Activated CD4-positive, alpha-beta T cell treated with anti-CD3 and anti-CD28 coated beads, Interleukin-2, amount 50 U/mL, for 16 hours (primary cell): ENCODE data around the gene USP47.

Experiments used
- DNase-seq: peaks from one replicate; pipeline ENCODE4 v3.0.0-alpha.2; 2020

The USP47 gene

DNA sequence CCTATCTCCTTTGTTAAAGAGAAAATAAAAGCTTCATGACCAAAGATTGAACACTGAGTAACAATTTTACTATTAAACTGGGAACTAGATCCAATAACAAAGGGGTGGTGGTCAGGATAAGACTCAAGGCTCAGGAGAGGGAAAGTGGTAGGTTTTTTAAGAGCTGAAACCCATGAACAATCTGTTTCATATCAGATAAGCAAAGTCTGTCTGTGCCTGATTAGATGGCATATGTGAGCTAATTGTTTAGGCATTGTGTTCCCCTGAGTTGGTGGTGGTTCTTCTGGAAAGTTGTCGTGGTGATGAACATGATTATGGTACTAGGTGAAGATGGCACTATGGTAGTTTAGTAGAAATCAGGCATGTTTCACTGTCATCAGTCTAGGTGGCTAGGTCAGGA, 24.4 kb downstream of the USP47 start:
- no peak for DNase-seq

DNA sequence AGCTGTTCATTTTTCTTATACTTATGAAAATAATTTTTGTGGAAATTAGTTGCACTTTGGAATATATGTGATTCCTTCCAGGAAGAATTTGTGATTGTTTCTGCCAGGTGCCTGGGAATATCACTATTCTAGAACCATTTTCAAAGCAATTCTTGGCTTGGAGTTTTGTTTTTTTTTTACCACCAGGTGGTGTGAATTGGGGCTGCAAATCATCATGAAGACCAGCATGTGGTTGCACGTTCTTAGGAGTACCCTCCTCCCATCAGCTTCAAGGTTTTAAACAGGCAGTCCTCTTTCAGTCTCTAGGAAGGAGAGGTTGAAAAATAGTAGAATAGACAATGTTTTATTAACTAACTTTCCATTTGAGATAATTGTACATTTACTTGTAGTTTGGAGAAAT, 25.9 kb downstream of the USP47 start:
- DNase-seq, result no peak

DNA sequence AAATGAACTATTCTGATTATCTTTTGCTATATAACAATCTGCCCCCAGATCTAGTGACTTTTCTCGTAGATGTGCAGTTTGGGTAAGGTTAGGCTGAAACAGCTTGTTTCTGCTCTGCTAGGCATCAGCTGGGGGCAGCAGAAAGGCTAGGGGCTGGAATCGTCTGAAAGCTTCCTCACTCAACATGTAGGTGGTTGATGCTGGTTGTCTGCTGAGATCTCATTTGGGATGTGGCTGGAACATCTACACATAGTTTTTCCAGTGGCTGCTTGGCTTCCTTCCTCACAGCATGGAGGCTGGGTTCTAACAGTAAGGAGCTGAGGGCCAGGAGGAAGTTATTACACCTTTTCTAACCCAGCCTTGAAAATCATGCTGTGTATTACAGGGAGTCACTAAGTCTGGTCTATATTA, 30.2 kb downstream of the USP47 start:
- no peak for DNase-seq

DNA sequence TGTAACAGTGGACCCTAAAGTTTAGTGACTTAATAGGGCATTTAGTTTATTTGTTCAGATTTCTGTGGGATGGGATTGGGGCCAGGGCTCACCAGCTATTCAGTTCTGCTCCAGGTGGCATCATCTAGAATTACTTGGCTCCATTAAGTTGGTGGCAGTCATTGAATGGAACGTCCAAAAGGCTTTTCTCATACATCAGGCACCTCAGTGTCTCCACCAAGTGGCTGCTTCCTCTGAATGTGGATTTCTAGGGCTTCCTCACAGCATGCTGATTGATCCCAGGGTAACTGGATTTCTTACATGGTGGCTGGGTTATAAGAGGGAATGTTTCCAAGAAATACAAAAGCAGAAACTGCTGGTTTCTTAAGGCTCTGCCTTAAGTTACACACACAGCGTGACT, 34.7 kb downstream of the USP47 start:
- DNase-seq, result no peak

DNA sequence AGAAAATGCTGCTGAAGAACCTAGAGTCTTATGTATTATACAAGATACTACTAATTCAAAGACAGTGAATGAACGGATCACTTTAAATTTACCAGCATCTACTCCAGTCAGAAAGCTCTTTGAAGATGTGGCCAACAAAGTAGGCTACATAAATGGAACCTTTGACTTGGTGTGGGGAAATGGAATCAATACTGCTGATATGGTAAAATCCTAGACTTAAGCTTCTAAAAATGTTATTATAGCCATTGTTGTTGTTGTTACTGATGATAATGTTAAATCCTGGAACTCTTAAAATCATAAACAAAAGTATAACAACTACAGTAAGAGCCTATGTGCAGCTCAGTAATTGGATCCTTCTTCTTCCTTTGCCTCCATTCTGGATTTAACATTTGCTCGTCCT, 38.4 kb downstream of the USP47 start:
- DNase-seq, result no peak

DNA sequence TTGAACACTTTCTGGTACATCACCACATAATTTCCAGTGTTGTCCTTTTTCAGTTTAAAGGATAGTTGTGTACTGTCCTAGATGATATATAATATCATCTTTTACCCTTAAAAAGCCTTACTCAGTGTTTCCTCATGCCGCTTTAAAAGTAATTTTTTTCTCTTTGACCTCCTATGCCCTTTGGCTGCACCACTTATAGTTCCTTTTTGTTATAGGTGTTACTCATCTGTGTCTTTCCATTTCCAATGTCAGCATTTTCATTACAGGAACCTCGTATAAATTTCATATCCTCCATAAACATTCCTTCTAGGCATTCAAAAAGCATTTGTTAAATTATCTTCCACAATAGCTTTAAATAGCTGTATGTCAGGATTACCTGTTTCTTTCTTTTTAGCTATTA, 40.8 kb downstream of the USP47 start:
- DNase-seq, result no peak

DNA sequence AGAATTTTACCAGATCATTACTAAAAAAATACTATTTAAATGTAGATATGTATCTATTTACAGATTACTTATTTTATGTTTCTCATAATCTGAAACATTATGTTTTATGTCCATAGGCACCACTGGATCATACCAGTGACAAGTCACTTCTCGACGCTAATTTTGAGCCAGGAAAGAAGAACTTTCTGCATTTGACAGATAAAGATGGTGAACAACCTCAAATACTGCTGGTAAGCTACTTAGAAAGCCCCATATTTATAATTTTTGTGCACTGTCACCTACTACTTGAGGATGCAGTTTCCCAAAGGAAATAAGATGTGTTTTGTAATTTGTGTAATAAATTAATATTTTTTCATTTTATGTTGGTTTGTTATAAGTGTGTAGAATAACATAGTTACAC, 42.6 kb downstream of the USP47 start:
- no peak for DNase-seq

DNA sequence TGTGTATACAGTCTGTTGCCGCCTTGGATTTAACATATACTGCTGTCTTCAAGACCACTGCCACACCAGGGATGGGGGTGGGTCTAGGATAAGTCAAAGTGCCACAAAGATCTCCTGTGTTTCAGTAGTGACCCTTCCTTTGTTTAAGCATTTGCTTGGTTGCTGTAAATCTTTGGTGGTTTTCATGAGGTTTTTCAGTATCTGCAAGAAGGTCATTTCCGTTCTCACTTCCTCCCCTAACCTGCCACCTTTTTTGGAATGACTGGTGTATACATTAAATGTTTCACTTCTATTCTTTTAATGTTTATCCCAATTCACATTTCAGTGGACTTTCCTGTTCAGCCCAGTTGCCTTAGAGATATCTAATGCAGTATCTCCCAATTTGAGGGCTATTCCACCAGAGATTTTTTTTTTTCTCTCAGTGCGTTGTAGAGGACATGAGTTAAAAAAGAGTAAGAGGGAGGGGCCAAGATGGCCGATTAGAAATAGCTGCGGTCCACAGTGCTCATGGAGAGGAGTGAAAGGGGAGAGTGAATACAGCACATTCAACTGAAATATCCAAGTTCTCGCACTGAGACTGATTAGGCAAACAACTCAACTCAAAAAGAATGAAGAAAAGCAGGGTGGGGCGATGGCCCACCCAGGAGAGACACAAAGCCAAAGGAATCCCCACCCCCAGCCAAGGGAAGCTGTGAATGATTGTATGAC, 43.2 kb downstream of the USP47 start:
- peak; percentile 46 for DNase-seq

DNA sequence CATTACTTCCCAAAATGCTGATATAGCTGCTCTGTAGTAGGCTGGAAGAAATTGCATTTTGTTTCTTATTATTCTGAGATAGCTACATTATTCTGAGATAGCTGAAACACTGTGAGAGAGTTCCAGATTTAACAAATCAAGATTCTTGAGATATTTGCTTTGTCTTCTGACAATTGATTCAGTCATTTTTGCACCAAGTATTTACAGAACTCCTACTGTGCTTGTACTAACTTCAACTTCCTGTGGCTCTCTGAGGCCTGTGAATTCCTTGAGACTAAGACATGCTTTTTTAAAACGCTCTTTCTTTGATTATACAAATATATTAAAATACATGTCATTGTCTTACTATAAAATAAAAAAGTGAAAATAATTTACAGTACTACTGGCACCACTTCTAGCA, 52.7 kb downstream of the USP47 start:
- no peak for DNase-seq

DNA sequence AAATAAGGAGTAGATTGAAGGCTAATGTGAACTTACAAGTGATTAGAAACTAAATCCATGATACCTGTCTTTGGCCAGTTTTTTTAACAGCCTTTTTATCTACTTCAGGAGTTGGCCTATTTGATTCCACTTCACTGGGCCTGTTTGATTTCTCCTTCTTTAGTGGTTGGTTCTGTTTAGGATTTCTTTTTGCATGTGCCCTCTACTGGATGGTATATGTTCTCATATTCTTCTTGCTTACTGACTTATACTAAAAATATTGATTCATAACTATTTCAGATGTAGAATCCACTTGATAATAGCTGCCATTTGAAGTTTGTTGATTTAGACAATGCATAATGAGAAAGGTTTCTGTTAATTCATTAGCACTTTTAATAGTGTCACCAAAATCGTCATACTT, 53.9 kb downstream of the USP47 start:
- DNase-seq, result no peak

DNA sequence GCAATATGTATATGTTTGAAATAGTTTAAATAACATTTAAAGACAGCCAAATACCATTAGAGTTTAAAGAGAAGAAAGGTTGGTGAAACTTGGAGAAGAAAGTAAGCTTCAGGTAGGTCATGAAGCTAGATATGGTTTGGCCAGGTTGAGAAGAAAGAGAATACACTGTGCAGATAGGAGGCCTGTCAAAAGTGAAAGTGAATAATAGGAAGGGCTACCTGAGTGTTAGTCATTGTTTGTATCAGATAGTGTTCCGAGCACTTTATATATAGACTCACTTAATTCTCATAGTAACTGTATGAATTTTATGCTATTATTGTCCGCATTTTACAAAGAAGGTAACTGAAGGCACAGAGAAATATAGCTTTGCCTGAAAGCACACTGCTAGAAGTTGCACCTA, 56.9 kb downstream of the USP47 start:
- no peak for DNase-seq

DNA sequence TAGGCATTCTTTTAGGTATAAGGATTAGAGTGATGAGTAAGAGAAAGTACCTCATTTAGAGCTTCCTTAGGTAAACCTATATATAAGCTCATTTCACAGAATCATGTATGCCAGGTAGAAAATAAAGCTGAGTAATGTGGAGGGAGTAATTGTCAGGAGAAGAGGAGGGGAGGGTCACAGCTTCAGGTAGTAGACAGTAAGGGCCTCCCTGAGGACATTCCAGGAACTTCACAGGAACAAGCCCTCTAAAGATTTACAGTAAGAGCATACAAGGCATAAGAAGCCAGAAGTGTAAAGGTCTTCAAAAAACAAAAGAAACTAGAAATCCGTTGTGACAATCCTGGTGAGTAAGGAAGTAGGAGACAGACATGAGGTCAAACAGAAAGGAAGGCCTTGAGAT, 57.6 kb downstream of the USP47 start:
- no peak for DNase-seq

DNA sequence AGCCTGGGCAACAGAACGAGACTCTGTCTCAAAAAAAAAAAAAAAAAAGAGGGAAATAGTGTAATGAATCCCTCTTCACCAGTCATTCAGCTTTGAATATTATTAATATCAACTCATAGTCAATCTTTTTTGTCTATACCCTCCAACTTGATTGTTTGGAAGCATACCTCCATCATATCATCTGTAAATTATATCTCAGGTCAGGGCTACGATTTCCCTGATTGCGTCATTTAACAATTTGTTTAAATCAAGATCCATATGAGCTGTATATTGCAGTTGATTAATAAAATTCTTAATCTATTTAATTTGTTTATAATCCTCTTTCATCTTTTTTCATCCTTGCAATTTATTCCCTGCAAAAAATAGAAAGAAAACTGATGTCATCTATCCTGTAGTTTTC, 60.2 kb downstream of the USP47 start:
- no peak for DNase-seq

DNA sequence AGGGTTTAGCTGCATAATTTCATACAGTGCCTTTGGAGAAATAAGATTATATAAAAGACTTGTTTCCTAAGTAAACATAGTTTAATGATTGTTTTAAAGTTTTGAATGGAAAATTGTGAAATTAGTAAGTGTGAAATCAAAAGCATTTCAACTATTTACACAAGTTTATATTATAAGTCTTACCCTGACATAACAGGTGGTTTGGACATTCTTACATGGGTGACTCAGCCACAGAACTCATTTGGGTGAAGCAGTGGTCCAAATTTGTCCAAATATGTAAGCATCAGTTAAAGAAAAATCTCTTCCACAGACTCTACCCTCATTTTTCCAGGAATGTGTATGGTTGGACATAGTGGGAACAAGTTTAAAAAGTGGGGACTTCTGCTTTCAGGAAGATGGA, 68.0 kb downstream of the USP47 start:
- no peak for DNase-seq

DNA sequence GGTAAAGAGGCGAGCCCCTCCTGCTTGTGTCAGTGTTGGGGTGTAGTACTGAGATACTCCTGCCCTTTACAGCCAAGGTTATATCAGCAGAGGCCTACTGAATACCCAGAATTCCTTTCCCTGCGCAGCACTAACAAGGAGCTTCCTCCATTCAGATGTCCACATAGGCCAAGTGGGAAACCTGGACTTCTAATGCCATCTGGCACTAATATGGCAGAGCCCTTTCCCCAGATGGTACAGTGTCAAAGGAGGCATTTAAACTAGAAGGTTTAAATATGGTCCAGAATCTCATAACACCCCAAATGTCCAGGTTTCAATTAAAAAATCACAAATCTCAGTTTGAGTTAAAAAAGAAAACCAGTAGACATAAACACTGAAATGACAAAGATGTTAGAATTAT, 68.8 kb downstream of the USP47 start:
- DNase-seq, result no peak

DNA sequence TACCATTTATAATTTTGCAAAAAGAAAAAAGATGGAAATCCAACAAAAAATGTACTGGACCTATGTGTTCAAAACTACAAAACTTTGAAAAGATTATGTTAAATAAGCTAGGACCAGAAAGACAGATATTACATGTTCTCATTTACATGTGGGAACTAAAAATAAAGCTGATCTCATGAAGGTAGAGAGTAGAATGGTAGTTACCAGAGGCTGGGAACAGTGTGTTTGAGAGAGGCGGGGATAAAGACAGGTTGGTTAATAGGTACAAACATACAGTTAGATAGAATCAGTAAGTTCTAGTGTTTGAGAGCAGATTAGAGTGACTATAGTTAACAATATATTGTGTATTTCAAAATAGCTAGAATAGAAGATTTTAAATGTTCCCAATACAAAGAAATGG, 71.6 kb downstream of the USP47 start:
- DNase-seq, result no peak

DNA sequence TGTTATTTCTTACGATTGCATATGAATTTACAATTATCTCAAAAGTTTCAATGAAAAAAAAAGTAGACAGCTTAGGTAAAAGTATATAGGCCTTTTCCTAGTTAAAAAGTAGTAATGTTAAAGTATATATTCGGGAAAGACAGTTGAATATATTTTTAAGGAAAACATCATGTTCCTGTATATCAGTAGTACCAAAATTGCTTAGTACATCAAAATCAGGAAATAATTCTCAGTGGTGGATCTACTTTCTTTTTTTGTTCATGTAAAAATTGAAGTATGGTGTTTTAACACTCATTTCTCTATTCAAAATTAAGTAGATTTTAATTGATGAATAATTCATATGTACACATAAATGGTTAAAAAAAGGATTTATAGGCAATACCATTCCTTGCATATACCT, 73.9 kb downstream of the USP47 start:
- no peak for DNase-seq

DNA sequence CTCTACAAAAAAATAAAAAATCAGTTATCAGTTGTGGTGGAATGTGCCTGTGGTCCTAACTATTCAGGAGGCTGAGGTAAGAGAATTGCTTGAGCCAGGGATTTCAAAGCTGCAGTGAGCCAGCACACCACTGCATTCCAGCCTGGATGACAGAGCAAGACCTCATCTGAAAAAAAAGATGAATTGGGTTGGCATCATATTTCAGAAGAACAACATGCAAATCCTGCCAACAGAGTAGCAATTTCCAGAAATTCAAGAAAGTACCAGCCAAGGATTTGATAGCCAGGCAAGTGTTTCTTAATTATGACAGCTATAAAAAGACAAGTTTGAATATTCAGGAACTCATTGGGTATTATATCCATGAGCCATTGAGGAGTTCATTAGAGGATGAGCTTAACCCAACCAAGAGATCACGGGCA, 75.2 kb downstream of the USP47 start:
- no peak for DNase-seq

DNA sequence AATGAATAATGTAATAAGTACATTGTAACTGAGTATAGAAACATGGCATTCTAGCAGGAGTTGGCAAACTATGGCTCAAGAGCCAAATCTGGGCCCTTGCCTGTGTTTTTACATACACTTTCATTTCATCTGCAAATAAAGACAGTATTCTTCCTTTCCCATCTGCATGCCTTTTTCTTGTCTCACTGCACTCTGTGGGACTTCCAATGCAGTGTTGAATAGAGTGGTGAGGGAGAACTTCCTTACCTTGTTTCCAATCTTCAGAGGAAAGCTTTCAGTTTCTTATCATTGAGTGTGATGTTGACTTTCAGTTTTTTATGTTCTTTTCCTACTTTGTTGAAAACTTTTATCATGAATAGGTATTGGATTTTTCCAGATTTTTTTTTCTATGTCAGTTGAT, 82.1 kb downstream of the USP47 start:
- DNase-seq, result no peak

DNA sequence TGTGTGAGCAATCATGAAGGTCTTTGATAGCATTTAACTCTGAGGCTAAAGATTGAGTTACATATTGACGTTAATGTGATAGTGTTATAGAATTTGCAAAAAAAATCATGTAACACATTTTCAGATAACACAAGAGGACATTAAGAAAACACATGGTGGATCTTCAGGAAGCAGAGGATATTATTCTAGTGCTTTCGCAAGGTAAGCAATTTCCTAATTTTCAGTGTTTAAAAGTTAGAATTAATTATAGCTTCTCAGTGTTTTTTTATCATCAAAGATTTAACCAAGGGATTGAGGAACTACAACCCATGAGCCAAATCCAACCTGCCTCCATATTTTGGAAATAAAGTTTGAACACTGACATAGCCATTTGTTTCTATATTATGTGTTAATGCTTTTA, 88.1 kb downstream of the USP47 start:
- DNase-seq, result no peak

DNA sequence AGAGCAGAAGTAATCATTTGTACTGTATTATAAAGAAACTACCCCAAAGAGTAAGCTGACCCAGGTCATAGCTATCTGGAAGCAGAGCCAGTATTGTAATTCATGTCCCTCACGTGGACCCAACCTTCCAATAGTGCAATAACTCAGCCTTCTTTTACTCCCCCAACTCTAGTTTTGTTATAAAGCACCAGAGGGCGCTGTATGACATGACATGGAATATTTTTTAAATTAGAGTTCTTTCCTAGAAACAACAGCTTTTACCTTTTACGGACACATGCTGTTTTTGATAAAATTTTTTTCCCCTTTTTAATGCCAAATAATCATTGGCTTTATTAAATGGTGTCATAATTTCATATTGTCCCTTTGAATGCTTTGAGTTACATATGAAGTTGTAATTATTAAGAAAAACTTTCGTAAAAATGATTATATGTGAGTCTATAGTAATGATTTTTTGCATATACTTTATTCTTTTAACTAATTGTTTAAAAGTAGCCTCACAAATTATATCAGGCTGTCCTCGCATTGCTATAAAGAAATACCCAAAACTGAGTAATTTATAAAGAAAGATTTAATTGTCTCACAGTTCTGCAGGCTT, 89.8 kb downstream of the USP47 start:
- DNase-seq, result peak; percentile 37

DNA sequence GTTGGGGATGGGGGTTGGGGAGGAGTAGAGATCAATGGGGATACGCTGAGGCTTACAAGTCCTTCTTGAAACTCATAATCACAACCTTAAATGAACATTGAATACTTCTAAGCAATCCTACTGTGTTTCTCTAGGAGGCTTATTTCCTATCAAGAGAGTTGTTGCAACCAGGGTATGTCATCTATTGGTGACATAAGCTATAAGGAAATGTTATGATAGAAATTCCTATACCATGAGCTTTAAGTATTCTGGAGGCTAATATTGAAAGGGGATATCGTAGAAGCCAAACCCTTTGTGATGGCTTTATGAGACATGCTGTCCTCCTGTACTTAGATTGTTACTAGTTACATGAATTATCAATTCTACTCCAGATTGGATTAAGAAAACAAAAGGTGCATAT, 93.8 kb downstream of the USP47 start:
- no peak for DNase-seq

DNA sequence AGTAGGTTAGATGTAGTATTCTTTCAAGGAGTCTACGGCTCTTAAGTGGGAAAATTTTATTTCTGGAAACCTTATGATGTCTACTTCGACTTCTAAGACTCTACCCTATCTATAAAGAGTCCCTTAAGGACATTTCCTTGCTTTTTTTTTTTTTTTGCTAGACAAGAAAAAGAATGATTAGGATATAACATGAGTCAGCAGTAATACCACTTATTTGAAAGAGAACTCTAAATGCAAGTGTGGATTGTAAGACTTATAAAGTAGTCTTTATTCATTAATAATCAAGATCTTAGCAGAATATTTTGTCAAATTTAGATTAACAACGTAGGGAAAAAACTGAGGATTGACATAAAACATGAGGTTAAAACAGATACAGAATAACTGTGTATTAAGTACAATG, 95.7 kb downstream of the USP47 start:
- no peak for DNase-seq

DNA sequence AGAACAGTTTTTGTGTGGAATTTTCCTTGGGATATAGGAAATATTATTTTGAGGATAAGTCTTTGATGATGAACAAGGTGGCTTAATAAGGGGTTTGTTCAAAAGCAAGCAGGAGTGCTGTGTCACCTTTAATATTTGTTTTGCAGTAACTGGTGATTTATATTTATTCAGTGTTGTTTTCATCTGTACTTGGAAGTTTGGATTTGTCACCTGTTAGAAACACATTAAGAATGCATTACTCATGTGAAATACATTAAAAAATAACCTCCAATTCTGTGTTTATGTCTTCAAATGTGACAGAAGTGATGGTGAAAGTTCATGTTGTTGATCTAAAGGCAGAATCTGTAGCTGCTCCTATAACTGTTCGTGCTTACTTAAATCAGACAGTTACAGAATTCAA, 96.2 kb downstream of the USP47 start:
- DNase-seq, result no peak

DNA sequence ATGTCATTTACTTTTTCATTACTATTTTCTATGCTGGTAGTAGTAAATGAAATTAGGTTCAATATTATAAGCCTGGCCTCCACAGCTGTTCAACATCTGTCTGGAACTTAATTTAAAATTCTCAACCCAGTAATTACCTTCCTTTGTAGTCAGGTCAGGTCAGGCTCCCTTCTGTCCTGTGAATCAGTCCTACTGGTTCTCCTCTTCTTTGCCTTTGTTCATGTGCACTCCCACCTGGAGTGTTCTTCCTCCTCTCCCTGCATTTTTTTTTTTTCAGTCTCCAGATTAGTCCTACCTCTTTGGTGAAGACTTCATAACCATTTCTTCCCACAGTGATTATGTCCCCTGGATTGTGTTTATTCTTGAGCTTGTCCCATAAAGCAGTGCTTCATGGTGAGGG, 98.8 kb downstream of the USP47 start:
- DNase-seq, result no peak
